Spleen (tissue), 11 donors: ENCODE results near the gene GAB1. TPM values are rescaled to one million over a fixed set of nuclear protein-coding genes. Genes with fewer than 3 reads are reported as not detected.

Experiments
- DNase-seq: peaks from one replicate; pipeline ENCODE4 v3.0.0-alpha.2; 2020
- H3K27ac ChIP-seq, 8 donors: fragments of 200-600 bp; sonication (generic) in 7 of 8; 1 replicate in 4 of 8; 2 replicates in 4 of 8; pipeline versions ENCODE4 v1.5.0 to v1.8.0; 2016 to 2021; ENCODE audit warnings: inconsistent platforms in 4 of 8, mild to moderate bottlenecking in 4 of 8, moderate library complexity in 1 of 8
- H3K27me3 ChIP-seq, 7 donors: fragments of 200-600 bp; sonication (generic) in 6 of 7; replicated peaks in 1 of 7; 1 replicate in 4 of 7; 2 replicates in 3 of 7; pipeline versions ENCODE4 v1.5.0 to v1.8.0; 2016 to 2021; ENCODE audit warnings: inconsistent platforms in 3 of 7, mild to moderate bottlenecking in 1 of 7
- H3K36me3 ChIP-seq, 6 donors: fragments of 200-600 bp; sonication (generic) in 5 of 6; 1 replicate in 4 of 6; 2 replicates in 2 of 6; pipeline versions ENCODE4 v1.5.0 to v1.8.0; 2016 to 2021; ENCODE audit warnings: inconsistent platforms in 2 of 6
- H3K4me1 ChIP-seq, 6 donors: fragments of 200-600 bp; sonication (generic) in 5 of 6; 1 replicate in 3 of 6; 2 replicates in 3 of 6; pipeline versions ENCODE4 v1.5.0 to v1.8.0; 2016 to 2021; ENCODE audit warnings: inconsistent platforms in 3 of 6
- H3K4me3 ChIP-seq, 8 donors: fragments of 200-600 bp; sonication (generic) in 7 of 8; 1 replicate in 4 of 8; 2 replicates in 4 of 8; pipeline versions ENCODE4 v1.5.0 to v1.8.0; 2016 to 2021; ENCODE audit warnings: inconsistent platforms in 4 of 8, mild to moderate bottlenecking in 4 of 8, moderate library complexity in 2 of 8
- H3K9me3 ChIP-seq, 8 donors: fragments of 200-600 bp; sonication (generic) in 7 of 8; 1 replicate in 4 of 8; 2 replicates in 4 of 8; pipeline versions ENCODE4 v1.5.0 to v1.8.0; 2016 to 2021; ENCODE audit warnings: inconsistent platforms in 4 of 8
- CTCF ChIP-seq, 11 experiments: fragments of 200-600 bp in 7 of 11; fragments of 450-650 bp in 4 of 11; sonication (generic) in 4 of 11; IDR thresholded peaks in 8 of 11; conservative IDR thresholded peaks in 3 of 11; 1 replicate in 7 of 11; 2 replicates in 4 of 11; pipeline versions ENCODE4 v1.4.0 to v1.8.0; 2016 to 2021; ENCODE audit warnings: antibody characterized with exemption in 11 of 11, inconsistent platforms in 4 of 11, mild to moderate bottlenecking in 1 of 11
- POLR2A ChIP-seq, 3 donors: fragments of 450-650 bp; IDR thresholded peaks; one replicate each; pipeline ENCODE4 v1.5.1; 2017; ENCODE audit warnings: antibody characterized with exemption in 3 of 3, mild to moderate bottlenecking in 1 of 3
- POLR2AphosphoS5 ChIP-seq, 3 donors: sonication (generic); formaldehyde crosslinking; IDR thresholded peaks; one replicate each; pipeline ENCODE4 v1.5.1; 2017; ENCODE audit warnings: antibody characterized with exemption in 3 of 3
- WGBS, 5 donors: extraction: QIAGEN DNeasy Blood & Tissue Kit in 3 of 5; methylation state at CpG; one replicate each; pipeline versions ENCODE4 v1.1.5 to v1.1.7; 2013 to 2018; 5-methylcytosine and 5-hydroxymethylcytosine counted together
- intact Hi-C: fragments of 100-400 bp; cut with DNase I; formaldehyde crosslinking; loops from one replicate; pipeline ENCODE4 v1.15.0; 2023; ENCODE audit warnings: low total_unique reads
- polyA plus RNA-seq, 3 donors: library from polyadenylated mRNA; stranded (reverse); fragments of 200-250 nt; gene quantifications; one replicate each; pipeline ENCODE4 v1.2.1, GENCODE V29; 2013
- total RNA-seq, 7 donors: library from RNA; depleted of rRNA in 3 of 7; stranded (reverse); fragments of >200 nt in 3 of 7; fragmentation: NEBNext Ultra II Directional in 4 of 7; extraction: Animal tissue kit (Norgen Biotek cat#: 25700) in 4 of 7; gene quantifications; one replicate each; pipeline versions ENCODE4 v1.1.0 to v1.2.1, GENCODE V29; 2016 to 2021
- donor health status: healthy with polysubstance abuse.
- donor health status: DM: no; HTN: no; CAD: no; lungs with moderate emphysema.
- donor health status: DM: no; HTN: no; CAD: no.
- donor health status: Bipolar disorder and iron deficiency.
- donor health status: healthy.
- donor health status: DM: no; HTN: no; CAD: no.
- donor health status: DM: yes; HTN: yes; CAD: no.

GAB1 gene
- total and polyA plus RNA-seq, 10 donors: 1.6 to 53.6 (median 23.8) TPM

- Histone ChIP-seq H3K36me3 (no peaks in the 10 kb centered on the region), H3K9me3 (no peaks in the 10 kb centered on the region), H3K27me3 (no peaks in the 10 kb centered on the region), H3K4me3 (no peak overlapping the region), H3K27ac (peak overlapping the region in 5 of 8 donors; percentile 8 to 82 (median 47)), H3K4me1 (peaks cover 18 to 66% (median 52%) of the 10 kb centered on the region in 6 donors)
- intact Hi-C loops: no loop called here
- no peak for TF ChIP-seq POLR2A (IDR thresholded peaks at IDR 0.05)
- TF ChIP-seq POLR2AphosphoS5 (IDR thresholded peaks at IDR 0.05): no peak
- TF ChIP-seq CTCF (IDR thresholded peaks at IDR 0.05 in 8 of 11, conservative IDR thresholded peaks at IDR 0.05 in 3 of 11): no peak
- 55 to 78% (median 68%) methylated on average over 3 of the region's 3 CpGs for WGBS, 5 donors
- DNase-seq: no peak
Measured at GRCh38 chr4:143352720-143353119, 16.0 kb downstream of the GAB1 start.

- peaks cover 25 to 77% (median 63%) of the 10 kb centered on the region in 6 donors for H3K4me1 ChIP-seq
- TF ChIP-seq CTCF (IDR thresholded peaks at IDR 0.05 in 8 of 11, conservative IDR thresholded peaks at IDR 0.05 in 3 of 11) (no peak), POLR2AphosphoS5 (IDR thresholded peaks at IDR 0.05) (no peak), POLR2A (IDR thresholded peaks at IDR 0.05) (no peak)
- no peaks in the 10 kb centered on the region for H3K36me3 ChIP-seq
- H3K27ac ChIP-seq: peak overlapping the region in 7 of 8 donors; percentile 13 to 90 (median 77)
- 67 to 91% (median 86%) methylated on average over 2 of the region's 2 CpGs for WGBS, 5 donors
- intact Hi-C loops: no loop called here
- H3K9me3 ChIP-seq: no peaks in the 10 kb centered on the region
- H3K27me3 ChIP-seq: no peaks in the 10 kb centered on the region
- no peak overlapping the region for H3K4me3 ChIP-seq
- DNase-seq: no peak
Measured at GRCh38 chr4:143353797-143354196, 17.1 kb downstream of the GAB1 start.

- WGBS, 5 donors: 37 to 62% (median 50%) methylated on average over 2 of the region's 2 CpGs
- Histone ChIP-seq H3K27me3 (no peaks in the 10 kb centered on the region), H3K9me3 (no peaks in the 10 kb centered on the region), H3K4me3 (no peak overlapping the region), H3K27ac (peak overlapping the region in 7 of 8 donors; percentile 22 to 90 (median 77)), H3K36me3 (no peaks in the 10 kb centered on the region), H3K4me1 (peaks cover 35 to 89% (median 73%) of the 10 kb centered on the region in 6 donors)
- DNase-seq: no peak
- intact Hi-C loops: no loop called here
- TF ChIP-seq POLR2A (IDR thresholded peaks at IDR 0.05) (no peak), POLR2AphosphoS5 (IDR thresholded peaks at IDR 0.05) (no peak), CTCF (IDR thresholded peaks at IDR 0.05 in 8 of 11, conservative IDR thresholded peaks at IDR 0.05 in 3 of 11) (no peak)
Measured at GRCh38 chr4:143354990-143355389, 18.3 kb downstream of the GAB1 start.

GRCh38 chr4:143355540-143356217 lies 19.0 kb downstream of the GAB1 start:
- Histone ChIP-seq H3K9me3 (no peaks in the 10 kb centered on the region), H3K27me3 (no peaks in the 10 kb centered on the region), H3K27ac (peak overlapping the region in 7 of 8 donors; percentile 22 to 90 (median 77)), H3K36me3 (no peaks in the 10 kb centered on the region), H3K4me1 (peaks cover 35 to 96% (median 79%) of the 10 kb centered on the region in 6 donors), H3K4me3 (no peak overlapping the region)
- intact Hi-C loops: no loop called here
- TF ChIP-seq CTCF (IDR thresholded peaks at IDR 0.05 in 8 of 11, conservative IDR thresholded peaks at IDR 0.05 in 3 of 11) (no peak), POLR2AphosphoS5 (IDR thresholded peaks at IDR 0.05) (no peak), POLR2A (IDR thresholded peaks at IDR 0.05) (no peak)
- WGBS, 5 donors: 76 to 87% (median 81%) methylated on average over 6 of the region's 6 CpGs
- DNase-seq: no peak
